A549 (cell line): ENCODE data around the gene OMD. TPM values are rescaled to one million over a fixed set of nuclear protein-coding genes. Genes with fewer than 3 reads are reported as not detected.

Experiments
- ATAC-seq, 2 experiments: fragments of 200-7000 bp in 1 of 2; fragments of >200 bp in 1 of 2; cut with Nextera tagmentation in 1 of 2; cut with Tn5 transposase in 1 of 2; 3 replicates each; pipeline versions ENCODE4 v1.8.0 to v1.9.1; 2018 to 2020; ENCODE audit warnings: mild to moderate bottlenecking in 1 of 2, moderate library complexity in 1 of 2
- CTCF ChIA-PET: fragments of 300-600 bp; sonication (Branson Sonifier 250); formaldehyde crosslinking; extraction: SDS; loops from one replicate; lab custom pipeline; 2021; ENCODE audit warnings: antibody characterized with exemption, inconsistent platforms; lab: Yijun Ruan, JAX
- POLR2A ChIA-PET: fragments of 350-600 bp; formaldehyde crosslinking; extraction: SDS; loops from one replicate; lab custom pipeline; 2021; ENCODE audit warnings: antibody characterized with exemption, inconsistent platforms; lab: Yijun Ruan, JAX
- DNase-seq, 2 experiments: peaks; one replicate each; pipeline versions ENCODE4 v3.0.0 to v3.0.0-alpha.2; 2011 to 2016; ENCODE audit warnings: low read depth in 1 of 2, low spot score in 1 of 2
- FAIRE-seq: peaks from 2 replicates; lab custom pipeline; 2011; peaks lifted over from hg19 to GRCh38; lab: Jason Lieb, UNC
- H3K27ac ChIP-seq, 2 experiments: fragments of >200 bp; sonication (Bioruptor Twin); formaldehyde crosslinking; 3 replicates each; pipeline ENCODE4 v1.5.1; 2016 to 2017
- H3K4me1 ChIP-seq: fragments of >200 bp; sonication (Bioruptor Twin); formaldehyde crosslinking; 3 replicates; pipeline ENCODE4 v1.6.1; 2016
- H3K4me2 ChIP-seq: fragments of >200 bp; sonication (Bioruptor Twin); formaldehyde crosslinking; 3 replicates; pipeline ENCODE4 v1.6.1; 2016
- H3K4me3 ChIP-seq: fragments of >200 bp; sonication (Bioruptor Twin); formaldehyde crosslinking; 3 replicates; pipeline ENCODE4 v1.5.1; 2016
- H3K9me3 ChIP-seq: fragments of >200 bp; sonication (Bioruptor Twin); formaldehyde crosslinking; 3 replicates; pipeline ENCODE4 v1.6.1; 2016
- ATOH8 ChIP-seq: fragments of 250-450 bp; sonication (Bioruptor Pico); IDR thresholded peaks from 2 replicates; pipeline ENCODE4 v1.5.0; 2020; ENCODE audit warnings: low read depth, mild to moderate bottlenecking, moderate library complexity
- BHLHE40 ChIP-seq: IDR thresholded peaks from 2 replicates; pipeline ENCODE4 v1.6.1; 2012; ENCODE audit warnings: low read depth, low read length, inconsistent platforms
- CBX2 ChIP-seq: fragments of 200-600 bp; sonication (generic); IDR thresholded peaks from 2 replicates; pipeline ENCODE4 v1.6.1; 2016; ENCODE audit warnings: low read depth, mild to moderate bottlenecking, borderline replicate concordance
- CTCF ChIP-seq: fragments of >200 bp; sonication (Bioruptor Twin); formaldehyde crosslinking; IDR thresholded peaks from 3 replicates; pipeline ENCODE4 v1.5.1; 2016
- ELK1 ChIP-seq: fragments of 150-350 bp; IDR thresholded peaks from 2 replicates; pipeline ENCODE4 v1.6.1; 2014; ENCODE audit warnings: low read depth, mild to moderate bottlenecking, low read length
- ESRRA ChIP-seq: fragments of 150-350 bp; IDR thresholded peaks from 2 replicates; pipeline ENCODE4 v1.6.1; 2014; ENCODE audit warnings: mild to moderate bottlenecking, low read length, borderline replicate concordance
- FOSL2 ChIP-seq, 2 experiments: fragments of 450-650 bp in 1 of 2; fragments of >200 bp in 1 of 2; sonication (Bioruptor Twin) in 1 of 2; formaldehyde crosslinking; IDR thresholded peaks; 2 replicates each; pipeline versions ENCODE4 v1.5.0 to v1.6.1; 2016 to 2020; ENCODE audit warnings: mild to moderate bottlenecking in 1 of 2, moderate library complexity in 1 of 2
- HMGXB4 ChIP-seq: fragments of 250-450 bp; sonication (Bioruptor Pico); IDR thresholded peaks from 2 replicates; pipeline ENCODE4 v1.5.0; 2021; ENCODE audit warnings: mild to moderate bottlenecking, moderate library complexity, borderline replicate concordance
- HOXB13 ChIP-seq: fragments of 250-450 bp; sonication (Bioruptor Pico); IDR thresholded peaks from 2 replicates; pipeline ENCODE4 v1.5.0; 2020; ENCODE audit warnings: low read depth, mild to moderate bottlenecking, moderate library complexity
- MAZ ChIP-seq: fragments of 150-350 bp; IDR thresholded peaks from 2 replicates; pipeline ENCODE4 v1.6.1; 2014; ENCODE audit warnings: antibody characterized with exemption, low read depth, low read length, borderline replicate concordance
- MYC ChIP-seq: IDR thresholded peaks from 2 replicates; pipeline ENCODE4 v1.6.1; 2012; ENCODE audit warnings: mild to moderate bottlenecking, inconsistent platforms, low read length, improper control_type of control experiment, borderline replicate concordance
- NFE2L2 ChIP-seq: fragments of 150-350 bp; conservative IDR thresholded peaks from 2 replicates; pipeline ENCODE4 v1.6.1; 2014; ENCODE audit warnings: low read length
- NPAS2 ChIP-seq: fragments of 250-450 bp; sonication (Bioruptor Pico); IDR thresholded peaks from 2 replicates; pipeline ENCODE4 v1.8.0; 2022; ENCODE audit warnings: mild to moderate bottlenecking, moderate library complexity, borderline replicate concordance
- POLR2A ChIP-seq: IDR thresholded peaks from 2 replicates; pipeline ENCODE4 v1.6.1; 2012; ENCODE audit warnings: mild to moderate bottlenecking, low read length
- POLR2AphosphoS2 ChIP-seq: conservative IDR thresholded peaks from 2 replicates; pipeline ENCODE4 v1.6.1; 2012; ENCODE audit warnings: low read length, improper control_type of control experiment, inconsistent platforms
- RAD21 ChIP-seq, 2 experiments: fragments of >200 bp in 1 of 2; sonication (Bioruptor Twin) in 1 of 2; formaldehyde crosslinking in 1 of 2; IDR thresholded peaks in 1 of 2; conservative IDR thresholded peaks in 1 of 2; 2 replicates in 1 of 2; 3 replicates in 1 of 2; pipeline ENCODE4 v1.6.1; 2012 to 2018; ENCODE audit warnings: inconsistent platforms in 1 of 2
- RCOR1 ChIP-seq: fragments of 150-350 bp; IDR thresholded peaks from 2 replicates; pipeline ENCODE4 v1.6.1; 2014; ENCODE audit warnings: antibody characterized with exemption, low read length, low read depth
- REST ChIP-seq: fragments of 200-600 bp; sonication (generic); IDR thresholded peaks from 2 replicates; pipeline ENCODE4 v1.6.1; 2016; ENCODE audit warnings: antibody characterized with exemption, mild to moderate bottlenecking, moderate library complexity
- SMC3 ChIP-seq: fragments of >200 bp; sonication (Bioruptor Twin); formaldehyde crosslinking; IDR thresholded peaks from 3 replicates; pipeline ENCODE4 v1.6.1; 2018; ENCODE audit warnings: inconsistent platforms
- TFCP2L1 ChIP-seq: fragments of 250-450 bp; sonication (Bioruptor Pico); IDR thresholded peaks from 2 replicates; pipeline ENCODE4 v1.5.0; 2021; ENCODE audit warnings: mild to moderate bottlenecking
- WGBS: methylation state at CpG from one replicate; pipeline ENCODE4 v1.1.6; 2017; ENCODE audit errors: missing lambda C conversion rate; 5-methylcytosine and 5-hydroxymethylcytosine counted together
- polyA plus RNA-seq, 4 experiments: library from polyadenylated mRNA; depleted of rRNA in 3 of 4; stranded (reverse); fragments of >200 nt; fragmentation: RNase III in 1 of 4; extraction: RNeasy Plus Mini Kit Qiagen cat#74134 plus additional on column Dnase treatment in 1 of 4; gene quantifications; 2 replicates in 3 of 4; 3 replicates in 1 of 4; pipeline ENCODE4 v1.2.3, GENCODE V29; 2011 to 2017

The OMD gene
- polyA plus RNA-seq, 2 of the 4 experiments (the other 2 are of a cell fraction) = not detected

GRCh38 chr9:92402826-92403745 lies 21.2 kb downstream of the OMD start:
- Histone ChIP-seq H3K4me1 (no peaks in the 10 kb centered on the region), H3K4me2 (no peak overlapping the region), H3K27ac (no peak overlapping the region), H3K9me3 (no peaks in the 10 kb centered on the region), H3K4me3 (no peak overlapping the region)
- DNase-seq = no peak
- ATAC-seq = no peak
- CTCF ChIA-PET = no interaction called here
- POLR2A ChIA-PET = no interaction called here
- TF ChIP-seq ESRRA (no peak), CBX2 (no peak), MAZ (no peak), TFCP2L1 (no peak), RAD21 (conservative IDR thresholded peaks at IDR 0.05 in 1 of 2, IDR thresholded peaks at IDR 0.05 in 1 of 2) (no peak), RCOR1 (no peak), REST (no peak), POLR2AphosphoS2 (no peak), SMC3 (no peak), NPAS2 (CRISPR knock-in tag) (no peak), FOSL2 (IDR thresholded peaks at IDR 0.05) (no peak), FOSL2 (CRISPR knock-in tag; IDR thresholded peaks at IDR 0.05) (no peak), HOXB13 (no peak), HMGXB4 (CRISPR knock-in tag) (no peak), POLR2A (no peak), ELK1 (no peak), MYC (no peak), ATOH8 (no peak), BHLHE40 (no peak), NFE2L2 (no peak), CTCF (no peak)
- WGBS = 87% methylated on average over 5 of the region's 5 CpGs
- FAIRE-seq = no peak
